HuH-7.5 (cell line): ENCODE results near the gene RTF2.
"Not testable (repeated sequence)": the region's sequence is repeated elsewhere in the genome, so short reads cannot be mapped to it uniquely, and the experiment has no call there.

Experiments used
- DNase-seq: peaks from one replicate; pipeline ENCODE4 v3.0.0; 2011; ENCODE audit warnings: low spot score

RTF2 gene

GRCh38 chr20:56552911-56553629 is 84.6 kb downstream of the RTF2 start:
- no peak for DNase-seq

GRCh38 chr20:56554869-56555268 is 86.4 kb downstream of the RTF2 start:
- DNase-seq: no peak

GRCh38 chr20:56558968-56559367 is 90.5 kb downstream of the RTF2 start:
- DNase-seq: no peak

GRCh38 chr20:56564526-56564925 is 96.1 kb downstream of the RTF2 start:
- not testable (repeated sequence) for DNase-seq

GRCh38 chr20:56565511-56565910 is 97.1 kb downstream of the RTF2 start:
- no peak for DNase-seq

GRCh38 chr20:56566621-56567020 is 98.2 kb downstream of the RTF2 start:
- DNase-seq: no peak
